IPS-18c (cell line): ENCODE results near the gene BRAP.
"Not testable (repeated sequence)": the region's sequence is repeated elsewhere in the genome, so short reads cannot be mapped to it uniquely, and the experiment has no call there.

Experiments
- H3K4me3 ChIP-seq: 2 replicates; pipeline ENCODE4 v1.7.0; 2013; ENCODE audit warnings: low read depth, mild to moderate bottlenecking, low read length, moderate library complexity; ENCODE audit not compliant: insufficient read depth
- H3K9me3 ChIP-seq: one replicate; pipeline ENCODE4 v1.6.1; 2013; ENCODE audit warnings: mild to moderate bottlenecking, low read length, moderate library complexity; ENCODE audit not compliant: control insufficient read depth, insufficient read depth

Gene BRAP

DNA sequence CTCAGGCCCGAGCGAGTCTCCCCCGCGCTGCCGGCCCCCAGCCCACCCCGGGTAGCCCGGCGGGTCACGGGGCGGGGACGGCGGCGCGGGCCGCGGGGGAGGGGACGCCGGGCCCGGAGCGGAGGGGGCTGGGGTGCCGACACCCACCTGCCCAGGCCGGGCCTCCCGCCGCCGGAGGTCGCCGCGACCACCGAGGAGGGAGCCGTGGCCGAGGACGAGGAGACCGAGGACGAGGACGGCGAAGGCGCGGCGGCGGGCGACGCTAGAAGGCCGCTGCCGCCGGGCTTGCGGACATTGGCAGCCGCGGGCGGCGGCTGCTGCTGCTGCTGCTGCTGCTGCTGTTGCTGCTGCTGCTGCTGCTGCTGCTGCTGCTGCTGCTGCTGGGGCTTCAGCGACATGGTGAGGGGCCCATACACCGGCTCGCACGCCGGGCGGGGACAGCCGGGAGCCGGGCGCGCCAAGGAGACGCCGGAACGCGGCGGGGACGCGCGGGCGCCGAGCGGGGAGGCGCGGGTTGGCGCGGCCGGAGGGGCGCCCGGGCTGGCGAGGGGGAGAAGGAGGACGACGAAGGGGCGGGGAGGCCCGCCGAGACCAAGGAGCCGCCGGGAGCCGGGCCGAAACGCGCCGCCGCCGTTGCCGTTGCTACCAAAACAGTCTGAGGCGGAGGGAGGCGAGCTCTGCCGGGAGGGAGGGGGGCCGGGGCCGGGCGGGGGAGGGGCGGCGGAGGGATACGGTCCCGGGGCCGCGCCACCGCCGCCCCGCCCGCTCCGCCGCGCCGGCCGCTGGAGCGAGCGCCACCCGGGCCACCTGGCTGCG is 86.9 kb downstream of the BRAP start, which contains the start of gene ATXN2:
Gene ATXN2, minus strand, starts transcription at position 679 of the 816 bp plus-strand sequence. Its CDS starts 281 bp downstream, at position 398.
- Histone ChIP-seq H3K4me3 (peak within 1 kb of the TSS; percentile 97), H3K9me3 (no peaks in the 10 kb centered on the region)

DNA sequence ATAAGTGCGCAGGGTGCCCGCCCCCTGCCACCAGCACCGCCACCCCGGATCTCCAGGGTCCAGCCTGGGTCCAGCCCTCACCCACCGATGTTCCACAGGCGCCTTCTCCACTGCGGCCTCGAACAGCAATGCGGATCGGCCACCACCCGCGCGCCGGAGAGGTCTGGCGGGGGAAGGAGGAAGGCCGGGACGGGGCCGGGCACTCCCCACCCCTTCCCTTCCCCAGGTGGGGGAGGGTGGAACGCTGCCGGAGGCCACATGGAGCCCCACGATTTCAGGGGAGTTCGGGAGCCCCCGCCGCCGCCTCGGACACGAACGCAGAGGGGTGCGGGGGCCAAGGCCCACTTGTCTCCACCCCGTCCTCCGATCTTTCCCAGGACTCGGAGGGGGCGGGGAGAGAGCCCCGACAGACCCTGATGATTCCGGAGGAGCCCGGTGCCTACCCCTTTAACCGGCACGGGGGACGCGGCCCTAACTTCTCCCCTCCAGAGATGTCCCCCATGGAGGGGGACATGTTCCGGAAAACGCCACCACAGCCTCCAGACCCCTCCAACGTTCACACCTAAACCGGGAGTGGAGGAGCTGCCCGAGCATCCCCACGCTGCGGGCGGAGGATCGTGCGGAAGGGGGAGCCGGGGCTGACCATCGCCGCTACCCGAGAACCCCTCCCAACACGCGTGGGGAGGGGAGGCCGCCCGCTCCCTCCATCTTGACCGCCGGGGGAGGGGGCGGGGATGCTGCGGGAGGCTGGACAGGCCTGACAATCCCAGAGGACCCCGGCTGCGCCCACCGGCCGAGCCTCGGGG is 87.7 kb downstream of the BRAP start:
- H3K9me3 ChIP-seq: no peaks in the 10 kb centered on the region

DNA sequence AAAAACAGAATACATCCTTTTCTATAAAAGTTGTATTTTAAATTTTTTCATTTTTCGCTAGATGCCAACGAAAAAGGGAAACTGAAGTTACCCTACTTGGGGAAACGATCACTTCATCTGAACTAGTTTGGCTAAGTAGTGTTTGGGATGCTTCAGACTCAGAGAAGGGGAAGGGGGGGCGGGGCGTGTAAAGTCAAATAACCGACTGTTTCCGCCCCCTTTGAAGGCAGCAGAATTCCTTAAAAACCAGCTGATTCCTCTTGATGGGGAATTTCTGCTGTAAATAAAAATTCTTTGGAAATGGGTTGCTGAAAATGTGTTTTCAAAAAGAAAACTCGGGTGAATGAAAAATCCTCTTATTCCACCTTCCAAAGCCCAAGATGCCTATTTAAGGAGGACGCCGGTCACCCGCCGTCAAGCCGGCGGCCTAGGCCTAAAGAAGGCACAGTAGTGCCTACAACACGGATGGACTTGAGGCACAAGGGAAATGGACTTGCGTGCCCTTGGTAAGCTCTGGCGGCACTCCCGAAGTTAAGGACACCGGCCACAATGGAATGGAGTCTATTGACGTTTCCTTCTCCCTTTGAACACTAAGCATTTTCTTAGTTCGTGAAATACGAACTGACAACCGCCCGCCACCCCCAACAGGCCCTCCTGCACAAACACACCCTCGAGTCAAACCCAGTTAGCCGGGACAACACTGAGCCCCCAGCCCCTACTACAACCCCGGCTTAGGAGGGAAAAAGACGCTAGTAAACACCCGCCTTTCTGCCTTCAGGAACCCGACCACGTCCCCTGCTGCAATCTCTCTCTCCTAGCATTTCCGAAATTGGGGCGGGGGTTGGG is 88.5 kb downstream of the BRAP start:
- Histone ChIP-seq H3K9me3 (no peaks in the 10 kb centered on the region), H3K4me3 (peak overlapping the region; percentile 97)

More for the DNA sequence above, 87.7 kb downstream of the BRAP start:
- H3K4me3 ChIP-seq: peak overlapping the region; percentile 97

DNA sequence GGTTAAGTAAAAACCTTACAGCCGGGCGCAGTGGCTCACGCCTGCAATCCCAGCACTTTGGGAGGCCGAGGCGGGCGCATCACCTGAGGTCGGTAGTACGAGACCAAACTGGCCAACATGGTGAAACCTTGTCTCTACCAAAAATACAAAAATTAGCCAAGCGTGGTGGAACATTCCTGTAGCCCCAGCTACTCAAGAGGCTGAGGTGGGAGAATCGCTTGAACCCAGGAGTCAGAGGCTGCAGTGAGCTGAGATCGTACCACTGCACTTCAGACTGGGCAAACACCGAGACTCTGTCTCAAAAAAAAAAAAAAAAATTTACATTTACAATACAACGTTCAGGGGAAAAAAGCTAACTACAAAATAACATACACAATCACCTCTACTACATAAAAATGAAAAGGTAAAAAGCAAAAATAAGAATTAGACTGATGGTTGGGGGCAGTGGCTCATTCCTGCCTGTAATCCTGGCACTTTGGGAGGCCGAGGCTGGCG is 90.4 kb downstream of the BRAP start:
- H3K9me3 ChIP-seq, H3K4me3 ChIP-seq: not testable (repeated sequence)
